A549 (cell line): ENCODE data around the gene DLGAP1. TPM values are rescaled to one million over a fixed set of nuclear protein-coding genes. Genes with fewer than 3 reads are reported as not detected.

ENCODE experiments used
- ATAC-seq, 2 experiments: fragments of 200-7000 bp in 1 of 2; fragments of >200 bp in 1 of 2; cut with Nextera tagmentation in 1 of 2; cut with Tn5 transposase in 1 of 2; 3 replicates each; pipeline versions ENCODE4 v1.8.0 to v1.9.1; 2018 to 2020; ENCODE audit warnings: mild to moderate bottlenecking in 1 of 2, moderate library complexity in 1 of 2
- CTCF ChIA-PET: fragments of 300-600 bp; sonication (Branson Sonifier 250); formaldehyde crosslinking; extraction: SDS; loops from one replicate; lab custom pipeline; 2021; ENCODE audit warnings: antibody characterized with exemption, inconsistent platforms; lab: Yijun Ruan, JAX
- POLR2A ChIA-PET: fragments of 350-600 bp; formaldehyde crosslinking; extraction: SDS; loops from one replicate; lab custom pipeline; 2021; ENCODE audit warnings: antibody characterized with exemption, inconsistent platforms; lab: Yijun Ruan, JAX
- DNase-seq, 2 experiments: peaks; one replicate each; pipeline versions ENCODE4 v3.0.0 to v3.0.0-alpha.2; 2011 to 2016; ENCODE audit warnings: low read depth in 1 of 2, low spot score in 1 of 2
- FAIRE-seq: peaks from 2 replicates; lab custom pipeline; 2011; peaks lifted over from hg19 to GRCh38; lab: Jason Lieb, UNC
- H3K27ac ChIP-seq, 2 experiments: fragments of >200 bp; sonication (Bioruptor Twin); formaldehyde crosslinking; 3 replicates each; pipeline ENCODE4 v1.5.1; 2016 to 2017
- H3K4me1 ChIP-seq: fragments of >200 bp; sonication (Bioruptor Twin); formaldehyde crosslinking; 3 replicates; pipeline ENCODE4 v1.6.1; 2016
- H3K4me2 ChIP-seq: fragments of >200 bp; sonication (Bioruptor Twin); formaldehyde crosslinking; 3 replicates; pipeline ENCODE4 v1.6.1; 2016
- H3K4me3 ChIP-seq: fragments of >200 bp; sonication (Bioruptor Twin); formaldehyde crosslinking; 3 replicates; pipeline ENCODE4 v1.5.1; 2016
- H3K9me3 ChIP-seq: fragments of >200 bp; sonication (Bioruptor Twin); formaldehyde crosslinking; 3 replicates; pipeline ENCODE4 v1.6.1; 2016
- CEBPB ChIP-seq, 2 experiments: fragments of >200 bp in 1 of 2; sonication (Bioruptor Twin) in 1 of 2; formaldehyde crosslinking in 1 of 2; IDR thresholded peaks; 2 replicates each; pipeline ENCODE4 v1.6.1; 2012 to 2016
- EHF ChIP-seq: fragments of 250-450 bp; sonication (Bioruptor Pico); IDR thresholded peaks from 2 replicates; pipeline ENCODE4 v1.5.0; 2020; ENCODE audit warnings: mild to moderate bottlenecking
- EHMT2 ChIP-seq: fragments of 200-600 bp; sonication (generic); IDR thresholded peaks from 2 replicates; pipeline ENCODE4 v1.6.1; 2016; ENCODE audit warnings: antibody characterized with exemption, low read depth, mild to moderate bottlenecking, moderate library complexity
- EP300 ChIP-seq, 2 experiments: fragments of >200 bp; sonication (Bioruptor Twin); formaldehyde crosslinking; IDR thresholded peaks; 2 replicates in 1 of 2; 3 replicates in 1 of 2; pipeline ENCODE4 v1.6.1; 2016 to 2017
- FOSL2 ChIP-seq, 2 experiments: fragments of 450-650 bp in 1 of 2; fragments of >200 bp in 1 of 2; sonication (Bioruptor Twin) in 1 of 2; formaldehyde crosslinking; IDR thresholded peaks; 2 replicates each; pipeline versions ENCODE4 v1.5.0 to v1.6.1; 2016 to 2020; ENCODE audit warnings: mild to moderate bottlenecking in 1 of 2, moderate library complexity in 1 of 2
- HEYL ChIP-seq: fragments of 250-450 bp; sonication (Bioruptor Pico); IDR thresholded peaks from 2 replicates; pipeline ENCODE4 v1.8.0; 2021; ENCODE audit warnings: mild to moderate bottlenecking, moderate library complexity
- HOXA7 ChIP-seq: fragments of 250-450 bp; sonication (Bioruptor Pico); IDR thresholded peaks from 2 replicates; pipeline ENCODE4 v1.5.0; 2020; ENCODE audit warnings: mild to moderate bottlenecking, moderate library complexity
- HOXB5 ChIP-seq: fragments of 250-450 bp; sonication (Bioruptor Pico); IDR thresholded peaks from 2 replicates; pipeline ENCODE4 v1.5.0; 2020; ENCODE audit warnings: mild to moderate bottlenecking, moderate library complexity
- JUNB ChIP-seq: fragments of >200 bp; sonication (Bioruptor Twin); formaldehyde crosslinking; IDR thresholded peaks from 2 replicates; pipeline ENCODE4 v1.6.1; 2016
- MAFK ChIP-seq: fragments of 450-650 bp; IDR thresholded peaks from 2 replicates; pipeline ENCODE4 v1.6.1; 2014; ENCODE audit not compliant: partially characterized antibody
- MAZ ChIP-seq: fragments of 150-350 bp; IDR thresholded peaks from 2 replicates; pipeline ENCODE4 v1.6.1; 2014; ENCODE audit warnings: antibody characterized with exemption, low read depth, low read length, borderline replicate concordance
- NPAS2 ChIP-seq: fragments of 250-450 bp; sonication (Bioruptor Pico); IDR thresholded peaks from 2 replicates; pipeline ENCODE4 v1.8.0; 2022; ENCODE audit warnings: mild to moderate bottlenecking, moderate library complexity, borderline replicate concordance
- NR3C1 ChIP-seq: fragments of >200 bp; sonication (Bioruptor Twin); formaldehyde crosslinking; IDR thresholded peaks from 3 replicates; pipeline ENCODE4 v1.6.1; 2017
- PHF8 ChIP-seq: fragments of 200-600 bp; sonication (generic); IDR thresholded peaks from 2 replicates; pipeline ENCODE4 v1.6.1; 2016; ENCODE audit warnings: low read depth, mild to moderate bottlenecking, antibody characterized with exemption, moderate library complexity, borderline replicate concordance
- POLR2A ChIP-seq: IDR thresholded peaks from 2 replicates; pipeline ENCODE4 v1.6.1; 2012; ENCODE audit warnings: mild to moderate bottlenecking, low read length
- POLR2AphosphoS2 ChIP-seq: conservative IDR thresholded peaks from 2 replicates; pipeline ENCODE4 v1.6.1; 2012; ENCODE audit warnings: low read length, improper control_type of control experiment, inconsistent platforms
- RAD21 ChIP-seq, 2 experiments: fragments of >200 bp in 1 of 2; sonication (Bioruptor Twin) in 1 of 2; formaldehyde crosslinking in 1 of 2; IDR thresholded peaks in 1 of 2; conservative IDR thresholded peaks in 1 of 2; 2 replicates in 1 of 2; 3 replicates in 1 of 2; pipeline ENCODE4 v1.6.1; 2012 to 2018; ENCODE audit warnings: inconsistent platforms in 1 of 2
- RARB ChIP-seq: fragments of 250-450 bp; sonication (Bioruptor Pico); IDR thresholded peaks from 2 replicates; pipeline ENCODE4 v1.8.0; 2021; ENCODE audit warnings: mild to moderate bottlenecking, moderate library complexity
- SREBF2 ChIP-seq: fragments of 450-650 bp; IDR thresholded peaks from 2 replicates; pipeline ENCODE4 v1.6.1; 2014; ENCODE audit warnings: mild to moderate bottlenecking, moderate library complexity
- TFCP2L1 ChIP-seq: fragments of 250-450 bp; sonication (Bioruptor Pico); IDR thresholded peaks from 2 replicates; pipeline ENCODE4 v1.5.0; 2021; ENCODE audit warnings: mild to moderate bottlenecking
- TP53 ChIP-seq: fragments of 250-450 bp; sonication (Bioruptor Pico); IDR thresholded peaks from 2 replicates; pipeline ENCODE4 v1.5.0; 2021; ENCODE audit warnings: mild to moderate bottlenecking, moderate library complexity
- ZFP36 ChIP-seq: fragments of 450-650 bp; IDR thresholded peaks from 2 replicates; pipeline ENCODE4 v1.6.1; 2014; ENCODE audit warnings: borderline replicate concordance; ENCODE audit not compliant: partially characterized antibody
- ZSCAN20 ChIP-seq: fragments of 250-450 bp; sonication (Bioruptor Pico); IDR thresholded peaks from 2 replicates; pipeline ENCODE4 v1.8.0; 2022; ENCODE audit warnings: mild to moderate bottlenecking, moderate library complexity
- WGBS: methylation state at CpG from one replicate; pipeline ENCODE4 v1.1.6; 2017; ENCODE audit errors: missing lambda C conversion rate; 5-methylcytosine and 5-hydroxymethylcytosine counted together
- polyA plus RNA-seq, 4 experiments: library from polyadenylated mRNA; depleted of rRNA in 3 of 4; stranded (reverse); fragments of >200 nt; fragmentation: RNase III in 1 of 4; extraction: RNeasy Plus Mini Kit Qiagen cat#74134 plus additional on column Dnase treatment in 1 of 4; gene quantifications; 2 replicates in 3 of 4; 3 replicates in 1 of 4; pipeline ENCODE4 v1.2.3, GENCODE V29; 2011 to 2017
- TF ChIP-seq, protein P1 (sequence below): fragments of >200 bp; sonication (Bioruptor Twin); formaldehyde crosslinking; IDR thresholded peaks from 2 replicates; pipeline ENCODE4 v1.6.1; 2016
- TF ChIP-seq, protein P2 (sequence below): fragments of 150-350 bp; IDR thresholded peaks from 2 replicates; pipeline ENCODE4 v1.6.1; 2014; ENCODE audit warnings: low read depth, mild to moderate bottlenecking, low read length
- TF ChIP-seq, protein P3 (sequence below): IDR thresholded peaks from 2 replicates; pipeline ENCODE4 v1.6.1; 2012
- TF ChIP-seq, protein P4 (sequence below): IDR thresholded peaks from 2 replicates; pipeline ENCODE4 v1.6.1; 2012; ENCODE audit warnings: low read depth, borderline replicate concordance

DLGAP1 gene
- polyA plus RNA-seq, 2 of the 4 experiments (the other 2 are of a cell fraction) = 0.04 to 0.12 TPM

DNA sequence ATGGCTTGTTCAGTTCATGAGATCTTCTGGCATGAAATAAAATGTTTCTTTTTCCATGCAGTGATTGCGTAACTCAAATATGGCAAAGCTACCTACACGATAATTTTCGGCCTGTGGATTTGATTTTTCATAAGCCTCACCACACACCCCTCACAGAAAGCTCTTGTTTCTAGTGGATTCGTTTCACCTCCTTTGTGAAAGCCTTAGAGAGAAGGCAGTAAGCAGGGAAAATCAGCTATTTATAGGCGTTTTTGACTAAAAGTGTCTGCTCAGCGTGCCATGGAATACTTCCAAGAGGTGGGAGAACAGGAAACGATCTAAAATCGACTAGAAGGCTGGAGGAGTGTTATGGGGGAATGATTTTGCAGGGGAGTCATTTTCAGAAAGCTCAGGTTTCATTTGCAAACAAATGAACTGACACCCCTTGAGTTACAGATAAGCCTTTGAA is 587.2 kb downstream of the DLGAP1 start:
- POLR2A ChIA-PET = no interaction called here
- CTCF ChIA-PET = interaction anchor here (0.6 to 2.8 kb wide), 4 partner anchors 97 to 464 kb away, joined by 3 to 12 read pairs (median 6); no protein-coding TSS in a partner anchor
- no peak for DNase-seq
- H3K9me3 ChIP-seq = no peaks in the 10 kb centered on the region
- peak; percentile 38 for TF ChIP-seq MAFK
- peak; percentile 77 to 81 for TF ChIP-seq CEBPB (IDR thresholded peaks at IDR 0.05)
- TF ChIP-seq NR3C1 = no peak
- 66% methylated on average over 8 of the region's 8 CpGs for WGBS
- H3K4me2 ChIP-seq = no peak overlapping the region
- ATAC-seq = no peak
- H3K4me3 ChIP-seq = no peak overlapping the region
- peak overlapping the region; percentile 26 to 76; a peak in 4 of 6 replicates for H3K27ac ChIP-seq
- FAIRE-seq = no peak
- peaks cover 8% of the 10 kb centered on the region; the same call in 2 of the 3 replicates for H3K4me1 ChIP-seq

DNA sequence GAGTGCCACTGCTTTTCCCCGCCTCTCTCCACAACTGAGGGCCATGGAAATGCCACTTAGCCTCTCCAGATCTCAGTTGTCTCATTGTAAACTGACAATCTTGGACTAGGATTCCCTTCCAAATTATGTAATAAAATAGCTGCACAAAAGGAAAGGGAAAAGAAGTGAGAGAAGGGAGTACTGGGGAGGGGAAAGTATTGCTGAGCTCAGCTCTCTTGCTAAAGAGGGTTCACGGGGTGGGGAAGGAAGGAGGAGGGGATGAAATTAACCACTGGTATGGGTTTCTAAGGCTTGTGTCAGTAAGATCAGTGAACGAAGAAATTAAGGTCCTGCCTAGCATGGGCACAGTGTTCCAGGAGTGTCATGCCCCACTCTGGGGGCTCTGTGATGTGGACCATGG is 587.9 kb downstream of the DLGAP1 start:
- Histone ChIP-seq H3K4me3 (no peak overlapping the region), H3K9me3 (no peaks in the 10 kb centered on the region), H3K4me1 (peaks cover 2% of the 10 kb centered on the region; the same call in 2 of the 3 replicates), H3K4me2 (no peak overlapping the region), H3K27ac (peak overlapping the region; percentile 11 to 76; a peak in 3 of 6 replicates)
- no peak for FAIRE-seq
- CTCF ChIA-PET = interaction anchor here (0.6 to 2.8 kb wide), 3 partner anchors 96 to 463 kb away, joined by 3 to 12 read pairs (median 8); no protein-coding TSS in a partner anchor
- TF ChIP-seq MAFK (peak; percentile 19), POLR2AphosphoS2 (no peak)
- no peak for ATAC-seq
- POLR2A ChIA-PET = no interaction called here
- WGBS = 88% methylated on average over 3 of the region's 3 CpGs
- no peak for DNase-seq

DNA sequence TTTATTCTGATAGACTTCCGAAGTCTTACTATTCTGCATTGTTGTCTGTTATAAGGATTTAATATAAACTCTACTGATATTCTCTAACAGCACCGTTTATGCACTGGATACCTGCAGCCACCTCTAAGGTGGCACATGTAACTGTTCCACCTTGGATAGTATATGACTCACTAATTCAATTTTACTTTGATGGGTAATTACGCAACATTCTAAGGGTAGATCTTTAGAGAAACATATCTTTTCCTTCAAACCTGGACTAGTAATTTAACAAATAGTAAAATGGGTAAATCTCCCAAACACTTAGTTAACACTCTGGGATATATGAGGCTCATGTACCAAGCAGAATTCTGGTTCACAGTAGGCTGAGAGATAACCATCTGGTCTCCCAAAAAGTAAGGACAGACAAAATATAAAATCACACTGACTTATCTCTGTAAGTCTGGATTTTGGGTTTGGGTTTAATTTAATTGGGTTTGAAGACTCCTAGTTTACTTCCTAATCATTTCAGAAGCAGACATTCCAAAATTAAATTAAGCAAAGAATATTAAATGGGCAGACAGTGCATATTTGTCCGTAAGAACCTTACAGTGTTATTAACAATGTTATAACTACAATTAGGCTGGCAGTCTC is 590.3 kb downstream of the DLGAP1 start:
- no peak for DNase-seq
- H3K27ac ChIP-seq = no peak overlapping the region

DNA sequence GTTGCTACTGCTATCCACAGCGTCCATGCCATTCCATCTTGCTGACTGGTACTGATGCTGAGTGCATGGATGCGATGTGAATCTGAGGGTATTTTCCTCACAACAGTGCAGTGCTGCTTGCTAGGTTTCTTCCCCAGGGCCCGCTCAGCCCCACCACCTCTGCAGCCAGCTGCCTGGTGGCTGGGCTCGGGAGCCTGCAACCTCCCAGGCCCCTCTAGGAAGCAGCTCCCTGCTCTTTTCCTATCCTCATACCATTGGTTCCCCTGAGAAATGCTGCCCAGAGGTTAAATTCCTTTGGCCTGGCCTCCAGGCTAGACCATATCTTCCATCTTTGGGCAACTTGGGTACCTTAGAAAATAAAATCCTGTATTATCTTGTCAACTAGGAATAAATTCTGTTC is 591.5 kb downstream of the DLGAP1 start:
- no peak overlapping the region for H3K27ac ChIP-seq
- TF ChIP-seq, protein P1, sequence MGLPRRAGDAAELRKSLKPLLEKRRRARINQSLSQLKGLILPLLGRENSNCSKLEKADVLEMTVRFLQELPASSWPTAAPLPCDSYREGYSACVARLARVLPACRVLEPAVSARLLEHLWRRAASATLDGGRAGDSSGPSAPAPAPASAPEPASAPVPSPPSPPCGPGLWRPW = no peak
- TF ChIP-seq POLR2A (no peak), TFCP2L1 (CRISPR knock-in tag) (no peak), NPAS2 (CRISPR knock-in tag) (no peak), ZFP36 (no peak), HOXB5 (CRISPR knock-in tag) (no peak), POLR2AphosphoS2 (no peak), SREBF2 (no peak), HOXA7 (CRISPR knock-in tag) (no peak), EHF (CRISPR knock-in tag) (no peak), EHMT2 (no peak), JUNB (no peak), RAD21 (conservative IDR thresholded peaks at IDR 0.05 in 1 of 2, IDR thresholded peaks at IDR 0.05 in 1 of 2) (no peak), MAZ (no peak), TP53 (no peak), PHF8 (no peak), FOSL2 (IDR thresholded peaks at IDR 0.05) (no peak), FOSL2 (CRISPR knock-in tag; IDR thresholded peaks at IDR 0.05) (no peak), HEYL (no peak), RARB (CRISPR knock-in tag) (no peak)
- TF ChIP-seq, protein P2, sequence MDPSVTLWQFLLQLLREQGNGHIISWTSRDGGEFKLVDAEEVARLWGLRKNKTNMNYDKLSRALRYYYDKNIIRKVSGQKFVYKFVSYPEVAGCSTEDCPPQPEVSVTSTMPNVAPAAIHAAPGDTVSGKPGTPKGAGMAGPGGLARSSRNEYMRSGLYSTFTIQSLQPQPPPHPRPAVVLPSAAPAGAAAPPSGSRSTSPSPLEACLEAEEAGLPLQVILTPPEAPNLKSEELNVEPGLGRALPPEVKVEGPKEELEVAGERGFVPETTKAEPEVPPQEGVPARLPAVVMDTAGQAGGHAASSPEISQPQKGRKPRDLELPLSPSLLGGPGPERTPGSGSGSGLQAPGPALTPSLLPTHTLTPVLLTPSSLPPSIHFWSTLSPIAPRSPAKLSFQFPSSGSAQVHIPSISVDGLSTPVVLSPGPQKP = no peak
- H3K4me1 ChIP-seq = no peaks in the 10 kb centered on the region
- FAIRE-seq (no peak), DNase-seq (no peak), ATAC-seq (no peak)
- no peak overlapping the region for H3K4me2 ChIP-seq
- 59% methylated on average over 4 of the region's 4 CpGs for WGBS
- POLR2A ChIA-PET = no interaction called here
- no peaks in the 10 kb centered on the region for H3K9me3 ChIP-seq
- CTCF ChIA-PET = interaction anchor here (1.2 kb wide), 1 partner anchor 92 kb away, joined by 4 read pairs; no protein-coding TSS in a partner anchor
- no peak overlapping the region for H3K4me3 ChIP-seq

More for the DNA sequence above, 590.3 kb downstream of the DLGAP1 start:
- no peak for ATAC-seq
- Histone ChIP-seq H3K9me3 (no peaks in the 10 kb centered on the region), H3K4me3 (no peak overlapping the region), H3K4me1 (no peaks in the 10 kb centered on the region), H3K4me2 (no peak overlapping the region)
- POLR2A ChIA-PET = no interaction called here
- TF ChIP-seq NR3C1 = no peak
- no peak for TF ChIP-seq EP300 (IDR thresholded peaks at IDR 0.05)
- no peak for TF ChIP-seq ZSCAN20 (CRISPR knock-in tag)
- TF ChIP-seq, protein P3, sequence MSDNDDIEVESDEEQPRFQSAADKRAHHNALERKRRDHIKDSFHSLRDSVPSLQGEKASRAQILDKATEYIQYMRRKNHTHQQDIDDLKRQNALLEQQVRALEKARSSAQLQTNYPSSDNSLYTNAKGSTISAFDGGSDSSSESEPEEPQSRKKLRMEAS = no peak
- peak; percentile 26 to 42; a peak in 2 of 4 replicates for TF ChIP-seq CEBPB (IDR thresholded peaks at IDR 0.05)
- TF ChIP-seq, protein P4, sequence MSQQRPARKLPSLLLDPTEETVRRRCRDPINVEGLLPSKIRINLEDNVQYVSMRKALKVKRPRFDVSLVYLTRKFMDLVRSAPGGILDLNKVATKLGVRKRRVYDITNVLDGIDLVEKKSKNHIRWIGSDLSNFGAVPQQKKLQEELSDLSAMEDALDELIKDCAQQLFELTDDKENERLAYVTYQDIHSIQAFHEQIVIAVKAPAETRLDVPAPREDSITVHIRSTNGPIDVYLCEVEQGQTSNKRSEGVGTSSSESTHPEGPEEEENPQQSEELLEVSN = no peak
- no peak for TF ChIP-seq HOXA7 (CRISPR knock-in tag)
- FAIRE-seq = no peak
- CTCF ChIA-PET = no interaction called here
- 86% methylated on average over 4 of the region's 4 CpGs for WGBS
